ENCODE measurements around the gene PIGT. TPM values are rescaled to one million over a fixed set of nuclear protein-coding genes. Genes with fewer than 3 reads are reported as not detected.

The PIGT gene
- total RNA-seq, 1 experiment from 2014 or later = 93.1 TPM

- DNase-seq (ENCODE audit: low read depth in 1 of 2, low spot score in 2 of 2) = no peak
- no peak overlapping the region for H3K27ac ChIP-seq
- no peak overlapping the region for H3K4me3 ChIP-seq
- peaks cover 33% of the 10 kb centered on the region for H3K36me3 ChIP-seq
- no peaks in the 10 kb centered on the region for H3K27me3 ChIP-seq (replicated peaks)
- no peaks in the 10 kb centered on the region for H3K9me3 ChIP-seq (replicated peaks)
- 0 out of 2 replicates have a peak, but pooled peaks cover 3% of the 10 kb centered on the region for H3K4me1 ChIP-seq (replicated peaks)
These were observed 10.5 kb downstream of the PIGT start for GRCh38 chr20:45426320-45427016.

- Histone ChIP-seq H3K27me3 (replicated peaks) (no peaks in the 10 kb centered on the region), H3K36me3 (peaks cover 24% of the 10 kb centered on the region), H3K9me3 (replicated peaks) (no peaks in the 10 kb centered on the region), H3K27ac (no peak overlapping the region), H3K4me3 (no peak overlapping the region), H3K4me1 (replicated peaks) (0 out of 2 replicates have a peak, but pooled peaks cover 3% of the 10 kb centered on the region)
- no peak for DNase-seq (ENCODE audit: low read depth in 1 of 2, low spot score in 2 of 2)
These were observed 11.6 kb downstream of the PIGT start for GRCh38 chr20:45427236-45428149.

GRCh38 chr20:45429618-45430017, 13.7 kb downstream of the PIGT start:
- peaks cover 11% of the 10 kb centered on the region for H3K36me3 ChIP-seq
- H3K4me3 ChIP-seq = no peak overlapping the region
- H3K9me3 ChIP-seq (replicated peaks) = no peaks in the 10 kb centered on the region
- no peak for DNase-seq (ENCODE audit: low read depth in 1 of 2, low spot score in 2 of 2)
- H3K27ac ChIP-seq = no peak overlapping the region
- H3K4me1 ChIP-seq (replicated peaks) = 0 out of 2 replicates have a peak, but pooled peaks cover 3% of the 10 kb centered on the region
- H3K27me3 ChIP-seq (replicated peaks) = no peaks in the 10 kb centered on the region

GRCh38 chr20:45432294-45432693, 16.4 kb downstream of the PIGT start:
- 0 out of 2 replicates have a peak, but pooled peaks cover 3% of the 10 kb centered on the region for H3K4me1 ChIP-seq (replicated peaks)
- no peaks in the 10 kb centered on the region for H3K27me3 ChIP-seq (replicated peaks)
- no peaks in the 10 kb centered on the region for H3K36me3 ChIP-seq
- no peak overlapping the region for H3K27ac ChIP-seq
- no peaks in the 10 kb centered on the region for H3K9me3 ChIP-seq (replicated peaks)
- DNase-seq (ENCODE audit: low read depth in 1 of 2, low spot score in 2 of 2) = no peak
- H3K4me3 ChIP-seq = no peak overlapping the region

GRCh38 chr20:45433316-45433715, 17.4 kb downstream of the PIGT start:
- DNase-seq (ENCODE audit: low read depth in 1 of 2, low spot score in 2 of 2) = no peak
- no peaks in the 10 kb centered on the region for H3K27me3 ChIP-seq (replicated peaks)
- H3K27ac ChIP-seq = no peak overlapping the region
- no peaks in the 10 kb centered on the region for H3K9me3 ChIP-seq (replicated peaks)
- H3K4me1 ChIP-seq (replicated peaks) = 0 out of 2 replicates have a peak, but pooled peaks cover 3% of the 10 kb centered on the region
- no peaks in the 10 kb centered on the region for H3K36me3 ChIP-seq
- H3K4me3 ChIP-seq = no peak overlapping the region

GRCh38 chr20:45433976-45434375, 18.0 kb downstream of the PIGT start:
- H3K36me3 ChIP-seq = no peaks in the 10 kb centered on the region
- H3K9me3 ChIP-seq (replicated peaks) = no peaks in the 10 kb centered on the region
- 0 out of 2 replicates have a peak, but pooled peaks cover 3% of the 10 kb centered on the region for H3K4me1 ChIP-seq (replicated peaks)
- no peak for DNase-seq (ENCODE audit: low read depth in 1 of 2, low spot score in 2 of 2)
- H3K27ac ChIP-seq = no peak overlapping the region
- no peak overlapping the region for H3K4me3 ChIP-seq
- no peaks in the 10 kb centered on the region for H3K27me3 ChIP-seq (replicated peaks)

GRCh38 chr20:45436732-45437485, 21.0 kb downstream of the PIGT start:
- 0 out of 2 replicates have a peak overlapping the region, but pooled peaks have one; percentile 9 for H3K27ac ChIP-seq
- DNase-seq (ENCODE audit: low read depth in 1 of 2, low spot score in 2 of 2) = peak; percentile 79 to 91

GRCh38 chr20:45440424-45440823, 24.5 kb downstream of the PIGT start:
- H3K27me3 ChIP-seq (replicated peaks) = peaks cover 14% of the 10 kb centered on the region; the same call in 1 of the 2 replicates
- no peaks in the 10 kb centered on the region for H3K9me3 ChIP-seq (replicated peaks)
- DNase-seq (ENCODE audit: low read depth in 1 of 2, low spot score in 2 of 2) = no peak
- H3K36me3 ChIP-seq = no peaks in the 10 kb centered on the region
- H3K4me3 ChIP-seq = no peak overlapping the region
- no peaks in the 10 kb centered on the region for H3K4me1 ChIP-seq (replicated peaks)
- H3K27ac ChIP-seq = no peak overlapping the region

More at GRCh38 chr20:45436732-45437485, 21.0 kb downstream of the PIGT start:
- H3K4me1 ChIP-seq (replicated peaks) = no peaks in the 10 kb centered on the region
- H3K36me3 ChIP-seq = no peaks in the 10 kb centered on the region
- no peaks in the 10 kb centered on the region for H3K27me3 ChIP-seq (replicated peaks)
- no peaks in the 10 kb centered on the region for H3K9me3 ChIP-seq (replicated peaks)
- peak overlapping the region; percentile 47 for H3K4me3 ChIP-seq

- Histone ChIP-seq H3K27me3 (replicated peaks) (peaks cover 18% of the 10 kb centered on the region; the same call in 1 of the 2 replicates), H3K4me1 (replicated peaks) (no peaks in the 10 kb centered on the region), H3K36me3 (no peaks in the 10 kb centered on the region), H3K4me3 (no peak overlapping the region), H3K27ac (no peak overlapping the region), H3K9me3 (replicated peaks) (no peaks in the 10 kb centered on the region)
- no peak for DNase-seq (ENCODE audit: low read depth in 1 of 2, low spot score in 2 of 2)
These were observed 25.1 kb downstream of the PIGT start for GRCh38 chr20:45440891-45441685.

GRCh38 chr20:45441746-45442145, 25.8 kb downstream of the PIGT start:
- H3K4me3 ChIP-seq = no peak overlapping the region
- H3K36me3 ChIP-seq = no peaks in the 10 kb centered on the region
- no peaks in the 10 kb centered on the region for H3K9me3 ChIP-seq (replicated peaks)
- H3K27ac ChIP-seq = no peak overlapping the region
- H3K4me1 ChIP-seq (replicated peaks) = no peaks in the 10 kb centered on the region
- no peak for DNase-seq (ENCODE audit: low read depth in 1 of 2, low spot score in 2 of 2)
- H3K27me3 ChIP-seq (replicated peaks) = peaks cover 18% of the 10 kb centered on the region

GRCh38 chr20:45444050-45444449, 28.1 kb downstream of the PIGT start:
- no peak for DNase-seq (ENCODE audit: low read depth in 1 of 2, low spot score in 2 of 2)
- Histone ChIP-seq H3K9me3 (replicated peaks) (no peaks in the 10 kb centered on the region), H3K27ac (no peak overlapping the region), H3K4me1 (replicated peaks) (no peaks in the 10 kb centered on the region), H3K4me3 (no peak overlapping the region), H3K36me3 (no peaks in the 10 kb centered on the region), H3K27me3 (replicated peaks) (peaks cover 20% of the 10 kb centered on the region)

GRCh38 chr20:45445805-45446562, 30.0 kb downstream of the PIGT start:
- no peaks in the 10 kb centered on the region for H3K4me1 ChIP-seq (replicated peaks)
- H3K27me3 ChIP-seq (replicated peaks) = peaks cover 20% of the 10 kb centered on the region
- DNase-seq (ENCODE audit: low read depth in 1 of 2, low spot score in 2 of 2) = no peak
- no peaks in the 10 kb centered on the region for H3K36me3 ChIP-seq
- no peak overlapping the region for H3K27ac ChIP-seq
- no peaks in the 10 kb centered on the region for H3K9me3 ChIP-seq (replicated peaks)
- H3K4me3 ChIP-seq = no peak overlapping the region

Measured in SJSA1 (cell line).